ENCODE measurements around the gene HDAC3. TPM values are rescaled to one million over a fixed set of nuclear protein-coding genes. Genes with fewer than 3 reads are reported as not detected.

The HDAC3 gene
- total RNA-seq, 1 experiment from 2014 or later, result 91.9 TPM

DNA sequence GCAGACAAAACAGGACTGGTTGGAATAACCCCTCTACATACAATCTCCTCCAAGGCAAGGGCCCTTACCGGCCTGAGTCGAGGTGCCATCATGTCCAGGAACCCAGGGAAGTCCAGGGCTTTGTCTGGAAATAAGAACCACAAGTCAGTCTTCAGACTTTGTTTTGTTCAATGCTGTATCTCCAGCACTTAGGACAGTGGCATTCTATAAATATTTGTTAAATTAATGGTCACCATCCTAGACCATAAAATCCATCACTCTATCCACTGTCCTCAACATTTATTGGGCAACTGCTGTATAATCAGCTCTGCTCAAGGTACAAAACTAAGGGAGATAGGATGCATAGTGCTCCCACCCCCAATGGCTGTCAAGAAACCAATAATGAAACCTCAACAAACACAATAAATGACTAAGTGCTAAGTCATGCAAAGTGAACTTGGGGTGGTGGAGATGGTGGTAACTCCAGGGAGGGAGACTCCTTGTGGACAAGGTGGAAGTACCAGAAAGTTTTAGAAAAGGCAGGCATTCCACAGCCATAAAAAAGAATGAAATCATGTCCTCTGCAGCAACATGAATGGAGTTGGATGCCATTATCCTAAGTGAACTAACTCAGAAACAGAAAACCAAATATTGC is 5.1 kb upstream of the HDAC3 start:
- Histone ChIP-seq H3K9me2 (ENCODE audit: insufficient read depth) (no peaks in the 10 kb centered on the region), H3K4me3 (replicated peaks in 1 of 2; ENCODE audit: low read depth in 1 of 2, low read length in 2 of 2) (no peak overlapping the region), H3K9me3 (ENCODE audit: control insufficient read depth in 1 of 2, insufficient read depth in 1 of 2, low read depth in 1 of 2, low read length in 2 of 2) (no peaks in the 10 kb centered on the region), H3K27me3 (ENCODE audit: insufficient read depth, low read length) (no peaks in the 10 kb centered on the region), H3K36me3 (ENCODE audit: control insufficient read depth in 1 of 2, insufficient read depth in 2 of 2, low read length in 2 of 2) (peaks cover 0 to 4% of the 10 kb centered on the region in 2 experiments; a peak in 2 of 4 replicates), H2AFZ (ENCODE audit: low read depth, low read length, poor library complexity, severe bottlenecking) (no peak overlapping the region), H4K20me1 (ENCODE audit: insufficient read depth) (no peaks in the 10 kb centered on the region), H3K4me1 (ENCODE audit: control insufficient read depth in 1 of 2, insufficient read depth in 2 of 2, low read length in 2 of 2) (peaks cover 4 to 30% of the 10 kb centered on the region in 2 experiments), H3K79me2 (ENCODE audit: insufficient read depth, low read length) (no peaks in the 10 kb centered on the region), H3K4me2 (ENCODE audit: low read length) (peak overlapping the region; percentile 41), H3K9ac (ENCODE audit: low read length) (no peak overlapping the region), H3K27ac (ENCODE audit: low read depth, low read length) (peak overlapping the region; percentile 21; the same call in 1 of the 2 replicates)
- intact Hi-C loops (cut with micrococcal nuclease), result loop anchor here (1.0 kb wide), 1 partner anchor 49 kb away; no protein-coding TSS in a partner anchor
- POLR2A ChIA-PET, result no interaction called here
- ATAC-seq, result peak; percentile 54
- CTCF ChIA-PET, result interaction anchor here (1.1 to 1.5 kb wide), 3 partner anchors 9 to 50 kb away, joined by 3 to 6 read pairs (median 3); partner anchors contain the start of gene FCHSD1
- RAD21 ChIA-PET (ENCODE audit: low non-redundant PET in 1 of 2, low total read pairs in 2 of 2, uncharacterized antibody in 2 of 2, unreplicated experiment in 2 of 2), result no interaction called here
- no TSS peak for BruUV-seq (replicated peaks)
- DNase-seq (ENCODE audit: low read depth, low spot score), result no peak
- TF ChIP-seq, protein P1, sequence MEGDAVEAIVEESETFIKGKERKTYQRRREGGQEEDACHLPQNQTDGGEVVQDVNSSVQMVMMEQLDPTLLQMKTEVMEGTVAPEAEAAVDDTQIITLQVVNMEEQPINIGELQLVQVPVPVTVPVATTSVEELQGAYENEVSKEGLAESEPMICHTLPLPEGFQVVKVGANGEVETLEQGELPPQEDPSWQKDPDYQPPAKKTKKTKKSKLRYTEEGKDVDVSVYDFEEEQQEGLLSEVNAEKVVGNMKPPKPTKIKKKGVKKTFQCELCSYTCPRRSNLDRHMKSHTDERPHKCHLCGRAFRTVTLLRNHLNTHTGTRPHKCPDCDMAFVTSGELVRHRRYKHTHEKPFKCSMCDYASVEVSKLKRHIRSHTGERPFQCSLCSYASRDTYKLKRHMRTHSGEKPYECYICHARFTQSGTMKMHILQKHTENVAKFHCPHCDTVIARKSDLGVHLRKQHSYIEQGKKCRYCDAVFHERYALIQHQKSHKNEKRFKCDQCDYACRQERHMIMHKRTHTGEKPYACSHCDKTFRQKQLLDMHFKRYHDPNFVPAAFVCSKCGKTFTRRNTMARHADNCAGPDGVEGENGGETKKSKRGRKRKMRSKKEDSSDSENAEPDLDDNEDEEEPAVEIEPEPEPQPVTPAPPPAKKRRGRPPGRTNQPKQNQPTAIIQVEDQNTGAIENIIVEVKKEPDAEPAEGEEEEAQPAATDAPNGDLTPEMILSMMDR (IDR thresholded peaks at IDR 0.05 in 2 of 3, conservative IDR thresholded peaks at IDR 0.05 in 1 of 3; ENCODE audit: borderline replicate concordance in 1 of 3, insufficient read depth in 1 of 3, low read depth in 2 of 3, low read length in 2 of 3), result peak in 2 of 3 experiments; percentile 49 to 56; a peak in 3 of 6 replicates
- no peak for TF ChIP-seq ZNF274 (IDR thresholded peaks at IDR 0.05; ENCODE audit: low read depth, low read length)
- TF ChIP-seq, protein P2, sequence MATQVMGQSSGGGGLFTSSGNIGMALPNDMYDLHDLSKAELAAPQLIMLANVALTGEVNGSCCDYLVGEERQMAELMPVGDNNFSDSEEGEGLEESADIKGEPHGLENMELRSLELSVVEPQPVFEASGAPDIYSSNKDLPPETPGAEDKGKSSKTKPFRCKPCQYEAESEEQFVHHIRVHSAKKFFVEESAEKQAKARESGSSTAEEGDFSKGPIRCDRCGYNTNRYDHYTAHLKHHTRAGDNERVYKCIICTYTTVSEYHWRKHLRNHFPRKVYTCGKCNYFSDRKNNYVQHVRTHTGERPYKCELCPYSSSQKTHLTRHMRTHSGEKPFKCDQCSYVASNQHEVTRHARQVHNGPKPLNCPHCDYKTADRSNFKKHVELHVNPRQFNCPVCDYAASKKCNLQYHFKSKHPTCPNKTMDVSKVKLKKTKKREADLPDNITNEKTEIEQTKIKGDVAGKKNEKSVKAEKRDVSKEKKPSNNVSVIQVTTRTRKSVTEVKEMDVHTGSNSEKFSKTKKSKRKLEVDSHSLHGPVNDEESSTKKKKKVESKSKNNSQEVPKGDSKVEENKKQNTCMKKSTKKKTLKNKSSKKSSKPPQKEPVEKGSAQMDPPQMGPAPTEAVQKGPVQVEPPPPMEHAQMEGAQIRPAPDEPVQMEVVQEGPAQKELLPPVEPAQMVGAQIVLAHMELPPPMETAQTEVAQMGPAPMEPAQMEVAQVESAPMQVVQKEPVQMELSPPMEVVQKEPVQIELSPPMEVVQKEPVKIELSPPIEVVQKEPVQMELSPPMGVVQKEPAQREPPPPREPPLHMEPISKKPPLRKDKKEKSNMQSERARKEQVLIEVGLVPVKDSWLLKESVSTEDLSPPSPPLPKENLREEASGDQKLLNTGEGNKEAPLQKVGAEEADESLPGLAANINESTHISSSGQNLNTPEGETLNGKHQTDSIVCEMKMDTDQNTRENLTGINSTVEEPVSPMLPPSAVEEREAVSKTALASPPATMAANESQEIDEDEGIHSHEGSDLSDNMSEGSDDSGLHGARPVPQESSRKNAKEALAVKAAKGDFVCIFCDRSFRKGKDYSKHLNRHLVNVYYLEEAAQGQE (IDR thresholded peaks at IDR 0.05; ENCODE audit: low read depth), result no peak
